NOMO-1 (cell line): ENCODE data around the gene SCARF2.
A peak's percentile ranks its signal among the peaks of the same experiment; 100 is the strongest.
"Not testable (repeated sequence)": the region's sequence is repeated elsewhere in the genome, so short reads cannot be mapped to it uniquely, and the experiment has no call there.

ENCODE experiments used
- DNase-seq, 2 experiments: peaks; one replicate each; lab custom pipeline; 2025; ENCODE audit not compliant: unreplicated experiment in 2 of 2; lab: John Stamatoyannopoulos, UW

The SCARF2 gene

GRCh38 chr22:20463324-20464095 lies 25.9 kb upstream of the SCARF2 start:
- DNase-seq = peak; percentile 70 to 89

GRCh38 chr22:20459862-20460261 lies 22.2 kb upstream of the SCARF2 start:
- no peak for DNase-seq

- DNase-seq = no peak
These were observed 21.5 kb upstream of the SCARF2 start for GRCh38 chr22:20459152-20459542.

GRCh38 chr22:20458530-20459151 lies 21.0 kb upstream of the SCARF2 start:
- no peak for DNase-seq

- DNase-seq = no peak
These were observed 20.0 kb upstream of the SCARF2 start for GRCh38 chr22:20457506-20458240.

- no peak for DNase-seq
These were observed 19.1 kb upstream of the SCARF2 start for GRCh38 chr22:20456722-20457076.

- DNase-seq = peak; percentile 20 to 55
These were observed 18.6 kb upstream of the SCARF2 start for GRCh38 chr22:20456064-20456721.

GRCh38 chr22:20455709-20456063 lies 18.1 kb upstream of the SCARF2 start:
- no peak for DNase-seq

- DNase-seq = no peak
These were observed 15.6 kb upstream of the SCARF2 start for GRCh38 chr22:20453222-20453621.

- DNase-seq = no peak
These were observed 14.3 kb upstream of the SCARF2 start for GRCh38 chr22:20451920-20452319.

GRCh38 chr22:20451129-20451778 lies 13.6 kb upstream of the SCARF2 start:
- DNase-seq = not testable (repeated sequence)

- DNase-seq = no peak
These were observed 12.9 kb upstream of the SCARF2 start for GRCh38 chr22:20450551-20450906.

GRCh38 chr22:20449819-20450550 lies 12.4 kb upstream of the SCARF2 start:
- no peak for DNase-seq

GRCh38 chr22:20448630-20449029 lies 11.0 kb upstream of the SCARF2 start:
- no peak for DNase-seq

- DNase-seq = no peak
These were observed 8.9 kb upstream of the SCARF2 start for GRCh38 chr22:20446383-20446970.

GRCh38 chr22:20444325-20444724 lies 6.7 kb upstream of the SCARF2 start:
- DNase-seq = no peak

- no peak for DNase-seq
These were observed 5.1 kb upstream of the SCARF2 start for GRCh38 chr22:20442485-20443284.

GRCh38 chr22:20441631-20442484 lies 4.2 kb upstream of the SCARF2 start:
- no peak for DNase-seq
